GM12878 (cell line): Measurements from ENCODE around the gene RNF7. TPM values are rescaled to one million over a fixed set of nuclear protein-coding genes. Genes with fewer than 3 reads are reported as not detected.
A peak's percentile ranks its signal among the peaks of the same experiment; 100 is the strongest.

ENCODE experiments used
- ATAC-seq: fragments of 200-7000 bp; cut with Tn5 transposase; 3 replicates; pipeline ENCODE4 v1.9.1; 2020; ENCODE audit warnings: mild to moderate bottlenecking, moderate library complexity
- BruUV-seq: library from RNA; stranded (reverse); fragments of 400-500 nt; replicated peaks from 2 replicates; lab custom pipeline; 2021; lab: Mats Ljungman, UMichigan
- CTCF ChIA-PET: fragments of 300-600 bp; sonication (Branson Sonifier 250); formaldehyde crosslinking; extraction: SDS; loops from one replicate; lab custom pipeline; 2021; ENCODE audit warnings: inconsistent platforms; lab: Yijun Ruan, JAX
- POLR2A ChIA-PET: fragments of 350-600 bp; formaldehyde crosslinking; extraction: SDS; loops from one replicate; lab custom pipeline; 2021; ENCODE audit warnings: inconsistent platforms; lab: Charles Lee
- RAD21 ChIA-PET: fragments of 300-600 bp; sonication (Branson Sonifier 250); formaldehyde crosslinking; loops from one replicate; lab custom pipeline; 2023; ENCODE audit warnings: antibody characterized with exemption; ENCODE audit not compliant: unreplicated experiment; lab: Charles Lee
- SMC1A ChIA-PET: fragments of 300-600 bp; sonication (Branson Sonifier 250); formaldehyde crosslinking; loops from one replicate; lab custom pipeline; 2023; ENCODE audit not compliant: unreplicated experiment, uncharacterized antibody; lab: Charles Lee
- DNase-seq: peaks from one replicate; pipeline ENCODE4 v3.0.0-alpha.2; 2011; ENCODE audit warnings: low read depth, low spot score
- FAIRE-seq: peaks from 3 replicates; lab custom pipeline; 2011; peaks lifted over from hg19 to GRCh38; lab: Jason Lieb, UNC
- H2AFZ ChIP-seq: 2 replicates; pipeline ENCODE4 v1.6.0; 2011; ENCODE audit warnings: low read depth, low read length, control low read depth; ENCODE audit not compliant: control insufficient read depth
- H3K27ac ChIP-seq: 2 replicates; pipeline ENCODE4 v1.5.1; 2011; ENCODE audit warnings: control low read depth; ENCODE audit not compliant: control insufficient read depth, insufficient read depth
- H3K27me3 ChIP-seq, 2 experiments: replicated peaks in 1 of 2; 2 replicates each; pipeline versions ENCODE4 v1.6.0 to v1.6.1; 2011; ENCODE audit warnings: low read length in 1 of 2; ENCODE audit not compliant: control insufficient read depth in 2 of 2, insufficient read depth in 2 of 2
- H3K36me3 ChIP-seq, 2 experiments: 2 replicates each; pipeline ENCODE4 v1.5.1; 2011; ENCODE audit warnings: low read length in 1 of 2; ENCODE audit not compliant: control insufficient read depth in 2 of 2, insufficient read depth in 2 of 2
- H3K4me1 ChIP-seq: 2 replicates; pipeline ENCODE4 v1.6.1; 2011; ENCODE audit warnings: mild to moderate bottlenecking, low read length, moderate library complexity, mixed read lengths; ENCODE audit not compliant: control insufficient read depth, insufficient read depth
- H3K4me2 ChIP-seq: 2 replicates; pipeline ENCODE4 v1.6.0; 2011; ENCODE audit warnings: control low read depth; ENCODE audit not compliant: control insufficient read depth, insufficient read depth
- H3K4me3 ChIP-seq: fragments of 200-600 bp; sonication (generic); 2 replicates; pipeline ENCODE4 v1.5.1; 2016
- H3K79me2 ChIP-seq: 2 replicates; pipeline ENCODE4 v1.6.0; 2011; ENCODE audit warnings: low read length; ENCODE audit not compliant: control insufficient read depth, insufficient read depth
- H3K9ac ChIP-seq: 2 replicates; pipeline ENCODE4 v1.8.0; 2011; ENCODE audit warnings: low read length, control low read depth, mixed read lengths; ENCODE audit not compliant: control insufficient read depth, insufficient read depth
- H3K9me3 ChIP-seq: replicated peaks from 3 replicates; pipeline ENCODE4 v1.5.1; 2011; ENCODE audit warnings: mild to moderate bottlenecking, low read length; ENCODE audit not compliant: control insufficient read depth, insufficient read depth
- H4K20me1 ChIP-seq: 2 replicates; pipeline ENCODE4 v1.6.0; 2011; ENCODE audit not compliant: control insufficient read depth, insufficient read depth
- CHD4 ChIP-seq: fragments of 200-600 bp; sonication (generic); IDR thresholded peaks from 2 replicates; pipeline ENCODE4 v1.6.1; 2016; ENCODE audit warnings: mild to moderate bottlenecking
- CTCF ChIP-seq, 3 experiments: IDR thresholded peaks in 2 of 3; conservative IDR thresholded peaks in 1 of 3; 2 replicates each; pipeline ENCODE4 v1.5.1; 2011; ENCODE audit warnings: low read depth in 3 of 3, low read length in 3 of 3, mild to moderate bottlenecking in 3 of 3, control low read depth in 2 of 3, moderate library complexity in 2 of 3, inconsistent platforms in 1 of 3, mixed read lengths in 1 of 3; ENCODE audit not compliant: control insufficient read depth in 2 of 3, insufficient read depth in 1 of 3; ENCODE audit errors: extremely low read depth in 1 of 3
- EP300 ChIP-seq, 2 experiments: fragments of 150-350 bp in 1 of 2; IDR thresholded peaks; 2 replicates each; pipeline ENCODE4 v1.6.1; 2011 to 2012; ENCODE audit warnings: low read depth in 2 of 2, low read length in 2 of 2, borderline replicate concordance in 1 of 2, improper control_type of control experiment in 1 of 2, inconsistent platforms in 1 of 2; ENCODE audit not compliant: control insufficient read depth in 1 of 2
- JUNB ChIP-seq: IDR thresholded peaks from 2 replicates; pipeline ENCODE4 v1.6.1; 2016; ENCODE audit warnings: antibody characterized with exemption, mild to moderate bottlenecking
- NFYB ChIP-seq: IDR thresholded peaks from 2 replicates; pipeline ENCODE4 v1.6.1; 2011; ENCODE audit warnings: low read depth, mild to moderate bottlenecking, low read length, improper control_type of control experiment, moderate library complexity; ENCODE audit not compliant: insufficient read depth
- PAX5 ChIP-seq: IDR thresholded peaks from 2 replicates; pipeline ENCODE4 v1.6.1; 2011; ENCODE audit warnings: low read depth, low read length, borderline replicate concordance
- WGBS: methylation state at CpG from one replicate; pipeline ENCODE4 v1.1.6; 2016; ENCODE audit warnings: low lambda C conversion rate; ENCODE audit not compliant: insufficient replicate concordance, insufficient coverage; ENCODE audit errors: missing lambda C conversion rate; 5-methylcytosine and 5-hydroxymethylcytosine counted together
- in situ Hi-C: fragments of 300-500 bp; cut with MboI; formaldehyde crosslinking; loops from 9 replicates; pipeline ENCODE4 v1.14.3; 2018; ENCODE audit warnings: mixed read lengths
- intact Hi-C: fragments of 100-400 bp; cut with micrococcal nuclease; formaldehyde crosslinking; loops from one replicate; pipeline ENCODE4 v1.14.2; 2022; ENCODE audit not compliant: unreplicated experiment
- polyA plus RNA-seq, 11 experiments: library from polyadenylated mRNA; depleted of rRNA in 4 of 11; unstranded in 6 of 11; stranded (reverse) in 5 of 11; fragments of >200 nt; fragmentation: Nextera tagmentation in 4 of 11; fragmentation: Illumina TruSeq in 1 of 11; extraction: Ambion mirVana in 4 of 11; extraction: Trizol in 1 of 11; gene quantifications; 1 replicate in 1 of 11; 2 replicates in 10 of 11; pipeline versions ENCODE4 v1.2.1 to v1.2.3, GENCODE V29; 2011 to 2016; ENCODE audit warnings: inconsistent platforms in 2 of 11, missing spikeins in 2 of 11, low read depth in 1 of 11
- total RNA-seq, 4 experiments: library from RNA; depleted of rRNA in 3 of 4; stranded (reverse); fragments of >200 nt in 3 of 4; fragmentation: Illumina TruSeq in 1 of 4; extraction: Trizol in 1 of 4; gene quantifications; 2 replicates each; pipeline versions ENCODE4 v1.2.1 to v1.2.3, GENCODE V29; 2013 to 2021

The RNF7 gene
- total and polyA plus RNA-seq, 10 of the 15 experiments (the other 5 are each of a cell fraction or from before 2014, with no cell fraction given), result 36.0 to 146 (median 76.4) TPM

GRCh38 chr3:141728355-141728892, 9.7 kb upstream of the RNF7 start:
- intact Hi-C loops, result no loop called here
- Histone ChIP-seq H3K27ac (no peak overlapping the region), H3K4me2 (no peak overlapping the region), H3K4me3 (no peak overlapping the region), H3K79me2 (no peaks in the 10 kb centered on the region), H2AFZ (no peak overlapping the region), H3K27me3 (no peaks in the 10 kb centered on the region), H3K9ac (no peak overlapping the region), H3K4me1 (no peaks in the 10 kb centered on the region), H4K20me1 (no peaks in the 10 kb centered on the region), H3K9me3 (no peaks in the 10 kb centered on the region), H3K36me3 (no peaks in the 10 kb centered on the region)
- ChIA-PET CTCF (interaction anchor here (1.0 kb wide), 2 partner anchors 12 to 425 kb away, joined by 3 read pairs; no protein-coding TSS in a partner anchor), POLR2A (interaction anchor here (1.0 kb wide), 1 partner anchor 12 kb away, joined by 7 read pairs; no protein-coding TSS in a partner anchor), RAD21 (no interaction called here), SMC1A (interaction anchor here (1.1 to 1.3 kb wide), 2 partner anchors 12 kb away, joined by 3 read pairs; no protein-coding TSS in a partner anchor)
- BruUV-seq, result no TSS peak
- no peak for TF ChIP-seq EP300 (IDR thresholded peaks at IDR 0.05; ENCODE audit: borderline replicate concordance in 1 of 2, control insufficient read depth in 1 of 2, low read depth in 2 of 2, low read length in 2 of 2)
- no peak for TF ChIP-seq PAX5
- TF ChIP-seq NFYB, result peak; percentile 48; the same call in 1 of the 2 replicates
- TF ChIP-seq CHD4, result no peak
- in situ Hi-C loops, result no loop called here
- ATAC-seq (no peak; the same call in 2 of the 3 replicates), FAIRE-seq (no peak), DNase-seq (no peak)
- 31% methylated on average over 5 of the region's 5 CpGs for WGBS

GRCh38 chr3:141729240-141729639, 8.9 kb upstream of the RNF7 start:
- Histone ChIP-seq H3K4me2 (no peak overlapping the region), H3K9ac (no peak overlapping the region), H2AFZ (no peak overlapping the region)
- intact Hi-C loops, result no loop called here
- TF ChIP-seq JUNB (no peak), CTCF (IDR thresholded peaks at IDR 0.05 in 2 of 3, conservative IDR thresholded peaks at IDR 0.05 in 1 of 3; ENCODE audit: control insufficient read depth in 2 of 3, extremely low read depth in 1 of 3, insufficient read depth in 1 of 3, low read depth in 3 of 3, low read length in 3 of 3) (peak in 1 of 3 experiments; percentile 19; a peak in 1 of 6 replicates)
- TF ChIP-seq, all 136 proteins: peak for 1
- ChIA-PET RAD21 (no interaction called here), POLR2A (no interaction called here), CTCF (interaction anchor here (1.0 kb wide), 1 partner anchor 11 kb away, joined by 3 read pairs; no protein-coding TSS in a partner anchor), SMC1A (no interaction called here)
- 35% methylated on average over 4 of the region's 4 CpGs for WGBS
- H4K20me1 ChIP-seq, result no peaks in the 10 kb centered on the region
- no peaks in the 10 kb centered on the region for H3K4me1 ChIP-seq
- BruUV-seq, result no TSS peak
- no peaks in the 10 kb centered on the region for H3K9me3 ChIP-seq
- no peak for FAIRE-seq
- no peak for ATAC-seq
- DNase-seq, result no peak
- no peaks in the 10 kb centered on the region for H3K79me2 ChIP-seq
- no peaks in the 10 kb centered on the region for H3K27me3 ChIP-seq
- no peak overlapping the region for H3K27ac ChIP-seq
- in situ Hi-C loops, result no loop called here
- no peak overlapping the region for H3K4me3 ChIP-seq
- H3K36me3 ChIP-seq, result no peaks in the 10 kb centered on the region
